ENCODE data around the gene DAGLB.
"Not testable (repeated sequence)": the region's sequence is repeated elsewhere in the genome, so short reads cannot be mapped to it uniquely, and the experiment has no call there.

Gene DAGLB

DNA sequence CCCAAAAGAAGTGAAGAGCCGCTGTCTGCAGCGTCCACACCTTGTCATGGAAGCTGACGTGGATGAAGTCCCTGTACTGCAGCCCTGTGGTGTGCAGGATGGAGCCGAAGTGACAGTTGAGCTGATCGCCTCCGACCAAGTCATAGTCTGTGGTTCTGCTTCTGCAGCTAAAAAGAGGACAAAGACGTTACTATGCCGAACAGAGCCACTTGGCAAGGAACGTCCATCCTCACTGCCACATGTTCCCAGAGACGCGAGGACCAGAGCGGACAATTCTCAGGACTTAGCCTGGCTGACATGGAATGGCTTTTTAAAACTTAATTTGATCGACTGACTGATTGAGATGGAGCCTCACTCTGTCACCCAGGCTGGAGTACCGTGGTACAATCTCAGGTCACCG is 21.8 kb downstream of the DAGLB start:
- DNase-seq = no peak

DNA sequence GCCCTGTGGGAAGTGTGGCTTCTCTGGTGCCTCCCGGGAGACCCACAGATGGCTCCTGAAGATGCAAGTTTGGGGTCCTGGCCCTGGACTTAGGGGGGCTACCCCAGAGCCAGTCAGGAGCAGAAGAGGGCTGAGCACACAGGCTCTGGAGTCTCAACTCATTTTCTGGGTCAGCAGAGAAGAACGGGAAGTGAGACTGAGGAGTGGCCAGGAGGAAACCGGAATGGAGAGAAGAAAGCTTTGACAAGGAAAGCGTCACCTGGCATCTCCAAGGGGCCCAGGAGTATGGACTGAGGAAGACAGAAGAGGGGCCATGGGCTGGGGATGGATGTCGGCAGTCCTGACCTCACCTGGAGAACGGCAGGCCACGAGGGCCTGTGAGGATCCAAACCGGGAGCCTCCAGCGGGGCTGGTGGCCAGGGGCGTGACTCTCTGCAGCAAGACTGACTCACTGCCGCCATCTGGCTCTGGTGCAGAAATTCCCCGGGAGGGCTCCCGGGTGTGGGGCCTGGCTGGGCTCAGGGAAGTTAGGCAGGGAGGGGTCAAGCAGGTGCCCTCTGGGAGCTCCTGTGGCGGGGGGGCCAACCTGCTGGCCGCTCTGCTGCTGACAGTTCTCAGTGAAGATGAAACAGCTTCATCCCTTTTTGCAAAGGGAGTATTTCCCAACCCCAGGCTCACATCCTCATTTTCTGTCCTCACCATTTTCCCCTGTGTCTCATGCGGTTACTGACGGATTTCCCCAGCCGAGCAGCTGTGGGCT is 23.6 kb downstream of the DAGLB start:
- DNase-seq = no peak

DNA sequence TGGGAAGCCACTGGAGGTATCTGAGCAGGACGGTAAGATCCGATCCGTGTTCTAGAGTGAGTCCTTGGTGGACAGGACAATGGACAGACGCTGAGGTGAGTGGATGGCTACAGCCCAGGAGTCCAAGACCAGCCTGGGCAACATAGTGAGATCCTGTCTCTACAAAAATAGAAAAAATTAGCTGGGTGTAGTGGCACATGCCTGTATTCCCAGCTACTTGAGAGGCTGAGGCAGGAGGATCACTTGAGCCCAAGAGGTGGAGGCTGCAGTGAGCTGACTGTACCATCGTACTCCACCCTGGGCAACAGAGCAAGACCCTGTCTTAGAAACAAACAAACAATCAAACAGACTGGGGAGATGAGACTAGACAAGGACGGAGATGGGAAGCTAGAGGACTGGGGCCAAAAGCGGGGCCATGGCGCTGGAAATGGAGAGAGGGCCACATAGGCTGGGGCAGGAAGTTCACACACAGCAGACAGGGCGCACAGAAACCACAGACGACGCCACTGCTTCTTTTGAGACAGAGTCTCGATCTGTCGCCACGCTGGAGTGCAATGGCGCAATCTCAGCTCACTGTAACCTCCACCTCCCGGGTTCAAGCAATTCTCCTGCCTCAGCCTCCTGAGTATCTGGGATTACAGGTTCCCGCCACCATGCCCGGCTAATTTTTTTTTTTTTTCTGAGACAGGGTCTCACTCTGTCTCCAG is 24.7 kb downstream of the DAGLB start:
- peak; percentile 32 for DNase-seq

DNA sequence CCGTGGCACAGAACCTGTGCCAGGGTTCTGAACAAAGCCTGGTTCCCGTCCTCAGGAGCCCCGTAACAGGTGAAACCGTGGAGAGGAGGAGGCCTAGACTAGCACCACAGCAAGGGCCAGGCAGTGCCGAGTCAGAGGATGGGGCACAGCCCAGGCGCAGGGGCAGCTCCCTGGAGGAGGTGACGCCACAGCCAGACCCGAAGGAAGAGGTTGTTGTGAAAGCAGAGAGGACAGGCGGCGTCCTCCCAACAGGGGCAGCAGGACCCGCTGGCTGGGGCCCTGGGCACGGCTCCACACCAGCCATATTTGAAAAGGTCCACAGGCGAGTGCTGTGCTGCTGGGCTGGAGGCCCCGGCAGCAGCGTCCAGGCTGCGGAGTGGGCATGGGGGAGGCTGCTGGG is 25.7 kb downstream of the DAGLB start:
- DNase-seq = no peak

DNA sequence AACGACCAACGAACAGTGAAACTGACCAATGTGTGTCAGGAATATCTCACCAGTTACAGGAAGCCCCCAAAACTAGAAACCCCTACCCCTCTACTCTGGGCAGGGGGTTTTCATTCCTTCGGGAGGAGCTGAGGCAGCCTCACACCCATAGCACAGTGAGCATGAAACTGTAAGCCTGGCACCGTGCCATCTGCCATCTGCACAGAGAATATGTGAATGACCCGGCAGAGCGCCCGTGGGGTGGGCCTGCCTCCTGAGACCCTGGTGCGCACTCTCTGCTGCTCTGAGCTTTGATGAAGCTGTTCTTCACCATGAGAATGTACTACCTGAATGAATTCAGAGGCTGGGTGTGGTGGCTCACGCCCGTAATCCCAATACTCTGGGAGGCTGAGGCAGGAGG is 27.1 kb downstream of the DAGLB start:
- DNase-seq = no peak

DNA sequence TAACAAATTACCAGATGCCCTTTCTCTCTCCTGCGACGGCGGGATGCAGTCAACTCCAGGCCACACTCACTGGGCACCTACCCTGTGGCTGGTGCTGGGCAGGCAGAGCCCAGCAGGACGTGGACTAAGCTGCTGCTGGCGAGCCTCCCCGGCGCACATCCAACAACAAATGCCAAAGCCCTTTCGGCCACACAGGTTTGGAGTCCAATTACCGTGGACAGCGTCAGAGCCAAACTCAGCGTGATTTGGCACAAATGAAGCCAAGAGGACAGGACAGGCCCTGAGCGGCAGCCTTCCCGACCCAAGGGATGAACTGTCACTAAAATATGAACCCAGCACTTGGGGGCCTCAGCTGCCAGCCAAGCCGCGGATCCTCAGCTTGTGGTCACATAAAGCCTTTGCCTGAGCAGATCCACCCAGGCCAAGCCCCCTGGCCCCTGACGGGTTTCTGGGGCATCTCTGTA is 28.4 kb downstream of the DAGLB start:
- no peak for DNase-seq

DNA sequence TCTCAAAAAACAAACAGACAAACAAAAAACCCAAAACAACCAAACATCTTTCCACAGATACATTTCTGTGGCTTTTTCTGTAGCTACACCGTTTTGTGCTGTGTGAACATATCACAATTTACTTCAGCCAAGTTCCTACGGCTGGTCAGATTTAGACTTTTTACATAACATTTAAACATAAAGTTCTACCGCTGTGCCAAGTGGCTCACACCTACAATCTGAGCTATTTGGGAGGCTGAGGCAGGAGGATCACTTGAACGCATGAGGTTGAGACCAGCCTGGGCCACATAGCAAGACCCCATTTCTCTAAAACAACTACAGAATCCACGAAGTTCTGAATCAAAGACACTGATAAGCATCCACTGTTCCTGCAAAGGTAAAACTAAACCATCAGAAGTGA is 30.3 kb downstream of the DAGLB start:
- DNase-seq = no peak

DNA sequence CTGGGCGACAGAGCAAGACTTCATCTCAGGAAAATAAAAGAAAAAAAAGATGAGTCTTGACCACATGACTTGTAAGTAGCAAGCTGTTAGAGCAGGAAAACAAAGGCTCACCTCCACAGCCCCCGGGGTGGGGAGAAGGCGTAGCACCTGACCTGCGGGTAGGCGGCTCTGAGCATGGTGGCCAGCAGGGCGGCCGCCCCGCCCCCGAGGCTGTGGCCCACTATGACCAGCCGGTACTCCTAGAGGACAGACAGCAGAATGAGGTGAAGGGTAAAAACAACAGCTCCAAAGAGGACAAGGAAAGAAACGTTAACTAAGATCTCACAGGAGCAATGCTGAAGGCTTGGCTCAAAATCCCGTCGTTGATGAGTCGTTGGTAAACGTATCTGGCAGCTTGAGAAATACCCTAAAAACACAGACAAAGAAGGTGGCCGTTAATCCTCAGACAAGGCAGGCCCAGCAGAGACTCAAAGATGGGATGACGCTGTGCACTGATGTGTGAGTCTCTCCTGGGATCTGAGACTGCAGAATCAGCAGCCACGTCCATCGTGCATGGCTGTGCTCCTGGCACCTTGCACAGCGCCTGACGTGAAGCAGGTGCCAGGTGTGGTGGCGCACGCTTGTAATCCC is 31.1 kb downstream of the DAGLB start:
- no peak for DNase-seq

DNA sequence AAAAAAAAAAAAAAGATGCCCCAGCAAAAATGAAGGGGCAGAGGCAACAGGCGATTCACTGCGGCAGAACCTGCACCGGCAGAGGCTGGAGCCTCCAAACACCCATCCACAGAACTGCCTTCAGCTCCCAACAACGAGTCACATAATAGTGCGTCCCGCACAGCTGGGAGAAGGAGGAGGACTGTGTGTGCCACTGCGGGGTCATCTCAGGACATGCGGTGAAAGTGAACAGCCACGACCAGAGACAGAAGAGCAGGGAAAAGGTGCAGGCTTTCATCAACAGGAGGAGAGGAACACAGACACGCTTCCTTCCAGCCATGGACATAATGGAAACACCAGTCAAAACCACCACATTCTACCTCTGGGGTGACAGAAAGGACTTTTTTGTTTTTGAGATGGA is 34.1 kb downstream of the DAGLB start:
- no peak for DNase-seq

DNA sequence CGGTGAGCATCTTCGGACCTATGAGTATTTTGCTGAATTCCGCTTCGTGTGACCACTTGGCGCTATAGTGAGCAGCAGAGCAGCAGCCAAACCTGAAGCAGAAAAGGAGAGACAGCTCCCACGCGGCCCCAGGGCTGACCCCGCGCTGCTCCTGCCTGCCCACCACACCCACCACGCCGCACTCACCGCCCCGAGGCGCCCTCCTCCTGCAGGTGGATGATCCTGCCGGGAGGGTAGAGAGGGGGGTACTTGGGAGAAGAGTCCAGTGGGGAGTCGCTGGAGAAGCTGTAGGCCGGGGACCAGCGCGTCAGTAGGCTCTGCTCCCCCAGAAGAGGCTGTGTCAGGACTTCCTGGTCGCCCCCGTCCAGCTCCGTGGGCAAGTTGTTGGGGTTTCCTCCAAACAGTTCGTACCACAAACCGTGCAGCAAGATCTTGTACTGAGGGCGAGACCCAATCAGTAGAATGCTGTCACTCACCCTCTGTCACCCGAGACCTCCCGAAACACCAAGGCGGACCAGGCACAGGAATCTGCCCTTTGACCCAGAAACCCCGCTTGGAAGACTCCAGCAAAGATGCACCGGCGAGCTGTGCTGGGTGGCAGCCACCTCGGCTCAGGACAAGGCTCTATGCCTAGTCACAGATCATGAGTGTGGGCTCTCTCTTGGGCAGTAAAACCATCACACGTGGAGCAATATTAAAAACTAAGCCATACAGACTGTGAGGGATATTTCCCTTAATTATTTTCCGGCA is 37.6 kb downstream of the DAGLB start:
- no peak for DNase-seq

DNA sequence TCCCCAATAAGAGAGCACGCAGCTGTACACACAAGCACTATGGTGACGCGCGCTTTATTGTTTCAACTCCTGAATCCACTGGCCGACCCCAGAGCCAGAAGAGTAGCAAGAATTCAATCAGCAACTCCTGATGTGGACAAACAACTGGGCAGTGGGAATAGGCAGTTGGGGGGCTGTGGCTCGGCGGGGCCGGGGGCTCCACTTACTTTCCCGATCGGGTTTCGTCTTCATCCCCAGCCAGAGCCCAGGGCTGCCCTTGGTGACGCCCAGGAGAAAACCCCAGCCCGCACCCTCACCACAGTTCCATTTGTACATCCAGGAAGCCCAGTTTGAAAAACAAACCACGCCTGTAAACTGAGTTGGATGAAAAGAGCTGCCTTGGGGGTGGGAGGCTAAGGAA is 38.7 kb downstream of the DAGLB start:
- DNase-seq = no peak

DNA sequence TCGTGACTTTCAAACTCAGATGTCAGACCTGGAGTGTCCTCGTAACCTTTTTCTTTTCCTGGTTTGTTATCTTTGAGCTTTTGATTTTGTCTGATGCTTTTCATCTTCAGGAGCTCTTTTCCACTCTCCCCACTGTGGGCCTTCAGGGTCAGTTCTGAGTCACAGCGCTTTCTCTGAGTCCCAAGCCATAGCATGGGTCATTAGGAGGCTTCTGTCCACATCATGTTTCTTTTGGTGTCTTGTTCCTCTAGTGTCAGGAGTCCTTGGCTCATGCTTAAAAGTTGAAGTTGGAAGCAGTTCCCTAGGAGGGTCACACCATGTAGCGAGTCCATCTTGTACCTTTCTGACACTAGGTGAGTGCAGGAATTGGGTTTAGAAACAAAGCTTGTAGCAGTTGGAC is 40.3 kb downstream of the DAGLB start:
- no peak for DNase-seq

DNA sequence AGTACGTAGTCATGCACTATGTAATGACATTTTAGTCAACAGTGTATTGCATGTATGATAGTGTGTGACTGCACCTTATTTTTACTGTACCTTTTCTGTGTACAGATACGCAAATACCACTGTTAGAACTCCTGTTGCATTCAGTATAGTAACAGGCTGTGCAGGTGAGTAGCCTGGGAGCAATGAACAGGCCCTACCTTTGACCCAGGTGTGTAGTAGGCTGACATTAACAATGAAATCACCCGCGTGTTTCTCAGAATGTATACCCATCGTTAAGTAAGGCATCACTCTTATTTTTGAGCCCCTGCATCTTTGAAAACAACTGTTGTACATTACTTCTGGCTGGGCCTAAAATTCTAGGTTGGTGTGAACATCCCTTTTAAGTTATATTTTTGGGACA is 41.6 kb downstream of the DAGLB start:
- no peak for DNase-seq

DNA sequence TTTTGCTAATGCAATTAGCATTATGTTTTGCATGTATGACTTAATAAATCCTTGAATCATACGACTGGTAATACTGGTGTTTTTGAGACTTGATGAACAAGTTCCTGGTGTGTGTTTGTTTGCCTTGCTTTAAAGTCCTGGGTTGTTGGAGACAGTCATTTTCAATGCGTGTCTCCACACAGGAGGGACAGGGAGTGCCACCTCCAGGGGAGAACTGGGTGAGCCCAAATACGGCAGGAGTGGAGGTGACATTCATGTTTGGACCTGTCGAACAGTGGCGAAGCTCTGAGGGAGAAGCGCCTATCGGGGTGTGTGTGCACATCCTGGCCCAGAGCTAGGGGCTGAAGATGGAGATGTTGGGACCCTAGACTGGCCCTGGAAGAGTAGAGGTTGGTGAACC is 43.8 kb downstream of the DAGLB start:
- no peak for DNase-seq

DNA sequence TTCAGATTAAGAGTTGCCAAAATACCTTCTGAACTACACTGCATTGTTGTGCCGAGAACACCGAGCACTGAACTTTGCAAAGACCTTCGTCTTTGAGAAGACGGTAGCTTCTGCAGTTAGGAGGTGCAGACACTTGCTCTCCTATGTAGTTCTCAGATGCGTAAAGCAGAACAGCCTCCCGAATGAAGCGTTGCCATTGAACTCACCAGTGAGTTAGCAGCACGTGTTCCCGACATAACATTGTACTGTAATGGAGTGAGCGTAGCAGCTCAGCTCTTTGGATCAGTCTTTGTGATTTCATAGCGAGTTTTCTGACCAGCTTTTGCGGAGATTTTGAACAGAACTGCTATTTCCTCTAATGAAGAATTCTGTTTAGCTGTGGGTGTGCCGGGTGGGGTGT is 45.0 kb downstream of the DAGLB start:
- DNase-seq = no peak

DNA sequence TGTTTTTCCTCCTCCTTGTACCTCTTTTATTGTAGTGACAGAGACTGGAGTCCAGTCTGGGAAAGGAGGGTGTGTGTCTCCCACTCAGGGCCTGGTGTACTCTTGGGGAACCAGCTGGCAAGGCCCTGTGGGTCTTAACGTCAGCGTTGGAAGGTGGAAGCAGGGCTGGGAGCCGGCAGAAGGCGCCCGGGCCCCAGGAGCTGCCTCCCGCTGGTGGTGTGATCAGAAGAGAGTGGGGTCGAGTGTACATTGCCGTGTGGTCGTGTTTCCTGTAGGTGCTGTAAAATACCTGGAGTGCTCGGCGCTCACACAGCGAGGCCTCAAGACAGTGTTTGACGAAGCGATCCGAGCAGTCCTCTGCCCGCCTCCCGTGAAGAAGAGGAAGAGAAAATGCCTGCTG is 45.7 kb downstream of the DAGLB start:
- DNase-seq = no peak

DNA sequence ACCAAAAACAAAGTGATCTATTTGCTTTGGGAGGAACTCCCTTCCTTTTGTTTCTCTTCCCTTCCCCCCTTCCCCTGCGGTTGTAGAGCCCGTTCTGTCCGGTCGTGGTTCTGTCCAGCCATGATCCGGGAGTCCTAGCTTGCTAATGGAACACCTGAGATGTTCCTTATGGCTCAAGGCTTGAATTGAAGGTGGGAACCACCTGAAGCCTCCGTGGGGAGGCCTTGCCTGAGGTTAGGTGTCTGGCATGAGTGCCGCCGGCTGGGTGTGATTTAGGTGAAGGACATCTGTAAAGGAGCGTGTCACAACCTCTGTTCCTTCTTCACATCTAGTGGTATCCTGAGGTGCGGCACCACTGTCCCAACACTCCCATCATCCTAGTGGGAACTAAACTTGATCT is 46.2 kb downstream of the DAGLB start:
- DNase-seq = no peak

DNA sequence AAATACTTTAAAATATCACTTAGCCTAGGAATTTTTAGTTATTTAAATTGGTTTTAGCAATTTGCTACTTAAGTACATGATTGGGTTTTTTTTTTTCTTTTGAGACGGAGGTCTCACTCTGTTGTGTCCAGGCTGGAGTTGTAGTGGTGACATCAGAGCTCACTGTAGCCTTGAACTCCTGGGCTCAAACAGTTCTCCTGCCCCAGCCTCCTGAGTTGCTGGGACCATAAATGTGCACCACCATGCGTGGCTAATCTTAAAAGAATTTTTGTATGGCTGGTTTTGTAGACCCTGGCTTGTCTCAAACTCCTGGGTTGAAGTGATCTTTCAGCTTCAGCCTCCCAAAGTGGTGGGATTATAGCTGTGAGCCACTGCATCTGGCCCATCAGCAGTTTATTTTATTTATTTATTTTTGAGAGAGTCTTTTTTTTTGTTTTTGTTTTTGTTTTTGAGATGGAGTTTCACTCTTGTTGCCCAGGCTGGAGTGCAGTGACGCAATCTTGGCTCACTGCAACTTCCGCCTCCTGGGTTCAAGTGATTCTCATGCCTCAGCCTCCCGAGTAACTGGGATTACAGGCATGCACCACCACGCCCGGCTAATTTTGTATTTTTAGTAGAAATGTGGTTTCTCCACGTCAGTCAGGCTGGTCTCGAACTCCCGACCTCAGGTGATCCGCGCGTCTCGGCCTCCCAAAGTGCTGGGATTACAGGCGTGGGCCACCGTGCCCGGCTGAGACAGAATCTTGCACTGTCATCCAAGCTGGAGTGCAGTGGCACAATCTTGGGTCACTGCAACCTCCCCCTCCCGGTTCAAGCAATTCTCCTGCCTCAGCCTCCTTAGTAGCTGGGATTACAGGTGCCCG is 47.3 kb downstream of the DAGLB start:
- DNase-seq = not testable (repeated sequence)

DNA sequence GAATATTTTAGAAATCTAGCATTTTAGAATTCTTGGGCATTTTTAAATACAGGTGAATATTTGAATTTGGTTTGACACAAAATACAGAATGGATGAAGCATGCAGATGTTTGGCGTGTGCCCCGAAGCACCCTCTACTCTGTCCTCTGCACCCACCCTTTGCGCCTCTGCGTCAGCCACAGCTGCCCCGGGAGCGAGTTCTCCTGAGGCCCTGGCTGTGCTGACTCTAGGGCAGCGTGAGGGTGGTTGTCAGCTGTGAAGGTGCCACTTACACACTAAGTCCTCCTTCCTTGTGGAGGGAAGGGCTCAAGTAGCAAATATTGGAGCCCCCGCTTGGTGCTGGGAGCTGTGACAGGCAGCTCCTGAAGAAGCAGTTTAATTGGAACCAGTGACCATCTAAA is 48.4 kb downstream of the DAGLB start:
- no peak for DNase-seq

DNA sequence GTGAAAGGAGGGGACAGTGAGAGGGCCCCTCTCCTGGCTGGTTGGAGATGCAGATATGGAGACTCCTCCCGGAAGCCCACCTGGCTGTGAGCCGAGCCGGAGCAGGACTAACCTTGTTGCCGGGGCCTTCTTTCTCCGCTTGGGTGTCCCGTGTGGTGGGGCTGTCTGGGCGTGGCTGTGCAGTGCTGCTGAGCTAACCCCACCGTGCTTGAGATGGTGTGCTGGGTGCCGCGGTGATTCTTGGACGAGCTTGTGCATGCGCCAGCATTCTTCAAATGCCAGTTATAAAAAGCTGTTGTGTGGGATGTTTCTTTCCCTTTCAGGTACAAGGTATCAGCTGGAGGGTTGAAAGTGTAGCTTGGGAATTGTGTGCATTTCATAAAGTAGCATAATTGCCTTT is 48.8 kb downstream of the DAGLB start:
- DNase-seq = no peak

DNA sequence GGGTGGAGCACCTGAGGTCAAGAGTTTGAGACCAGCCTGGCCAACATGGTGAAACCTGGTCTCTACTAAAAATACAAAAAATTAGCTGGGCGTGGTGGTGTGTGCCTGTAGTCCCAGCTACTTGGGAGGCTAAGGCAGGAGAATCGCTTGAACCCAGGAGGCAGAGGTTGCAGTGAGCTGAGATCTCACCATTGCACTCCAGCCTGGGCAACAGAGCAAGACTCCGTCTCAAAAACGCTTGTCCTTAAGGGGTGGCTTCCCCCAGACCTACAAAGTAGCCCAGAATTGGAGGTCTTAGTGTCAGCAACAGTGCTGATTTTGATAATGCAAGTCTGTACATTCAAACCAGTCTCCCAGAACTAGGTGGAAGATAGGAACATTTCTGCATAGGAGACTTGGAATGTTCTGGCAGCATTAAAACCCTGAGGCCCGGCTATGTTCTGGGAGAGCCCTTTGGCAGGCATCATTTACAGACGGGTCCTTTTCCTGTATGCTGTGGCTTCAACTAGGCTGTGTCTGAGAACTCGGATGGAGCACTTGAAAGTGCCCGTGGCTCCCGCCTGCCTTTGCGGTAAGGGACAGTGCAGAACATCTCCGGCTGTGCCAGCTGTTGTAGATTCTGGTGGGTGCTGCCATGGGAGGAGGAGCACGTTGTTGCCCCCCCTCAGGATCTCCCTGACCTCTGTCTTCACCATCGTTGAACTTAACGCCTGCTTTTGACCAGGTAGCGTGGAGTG is 49.8 kb downstream of the DAGLB start:
- DNase-seq = not testable (repeated sequence)

All from hematopoietic multipotent progenitor cell treated with erythropoietin and hydrocortisone succinate and interleukin-3 and kit ligand, for 4 days (in vitro differentiated cells).